ENCODE data around the gene FGF14.

DNA sequence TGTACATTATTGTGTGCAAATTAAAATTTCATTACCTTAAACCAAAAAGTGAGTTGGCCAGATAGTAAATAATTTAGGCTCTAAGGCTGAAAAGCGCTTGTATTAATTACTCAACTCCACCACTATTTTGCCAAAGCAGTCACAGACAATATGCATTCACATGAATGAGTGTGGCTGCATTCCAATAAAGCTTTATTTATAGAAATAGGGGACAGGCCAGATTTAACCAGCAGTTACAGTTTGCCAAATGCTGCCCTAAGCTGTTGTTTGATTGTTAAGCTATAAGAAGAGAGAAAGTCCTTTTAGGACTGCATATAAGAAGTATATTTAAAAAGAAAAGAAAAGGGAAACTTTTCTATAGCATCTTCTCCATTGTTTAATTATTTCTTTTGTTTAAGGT, 606.8 kb downstream of the FGF14 start:
- TF ChIP-seq, protein P1, sequence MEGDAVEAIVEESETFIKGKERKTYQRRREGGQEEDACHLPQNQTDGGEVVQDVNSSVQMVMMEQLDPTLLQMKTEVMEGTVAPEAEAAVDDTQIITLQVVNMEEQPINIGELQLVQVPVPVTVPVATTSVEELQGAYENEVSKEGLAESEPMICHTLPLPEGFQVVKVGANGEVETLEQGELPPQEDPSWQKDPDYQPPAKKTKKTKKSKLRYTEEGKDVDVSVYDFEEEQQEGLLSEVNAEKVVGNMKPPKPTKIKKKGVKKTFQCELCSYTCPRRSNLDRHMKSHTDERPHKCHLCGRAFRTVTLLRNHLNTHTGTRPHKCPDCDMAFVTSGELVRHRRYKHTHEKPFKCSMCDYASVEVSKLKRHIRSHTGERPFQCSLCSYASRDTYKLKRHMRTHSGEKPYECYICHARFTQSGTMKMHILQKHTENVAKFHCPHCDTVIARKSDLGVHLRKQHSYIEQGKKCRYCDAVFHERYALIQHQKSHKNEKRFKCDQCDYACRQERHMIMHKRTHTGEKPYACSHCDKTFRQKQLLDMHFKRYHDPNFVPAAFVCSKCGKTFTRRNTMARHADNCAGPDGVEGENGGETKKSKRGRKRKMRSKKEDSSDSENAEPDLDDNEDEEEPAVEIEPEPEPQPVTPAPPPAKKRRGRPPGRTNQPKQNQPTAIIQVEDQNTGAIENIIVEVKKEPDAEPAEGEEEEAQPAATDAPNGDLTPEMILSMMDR (IDR thresholded peaks at IDR 0.05; ENCODE audit: insufficient read depth, low read depth, low read length), result no peak
- no peak for TF ChIP-seq EZH2 (IDR thresholded peaks at IDR 0.05; ENCODE audit: insufficient read depth, low read length)

Measured in astrocyte (in vitro differentiated cells and primary cell).